Caco-2 (cell line): Measurements from ENCODE around the gene HES7. TPM values are rescaled to one million over a fixed set of nuclear protein-coding genes. Genes with fewer than 3 reads are reported as not detected.

ENCODE experiments used
- BruUV-seq: library from RNA; stranded (reverse); fragments of 400-500 nt; replicated peaks from 2 replicates; lab custom pipeline; 2021; lab: Mats Ljungman, UMichigan
- CTCF ChIA-PET: fragments of 300-600 bp; sonication (Branson Sonifier 250); formaldehyde crosslinking; loops from one replicate; lab custom pipeline; 2022; ENCODE audit warnings: antibody characterized with exemption; lab: Charles Lee
- POLR2A ChIA-PET: fragments of 300-600 bp; sonication (Branson Sonifier 250); formaldehyde crosslinking; loops from one replicate; lab custom pipeline; 2022; ENCODE audit warnings: antibody characterized with exemption; lab: Charles Lee
- DNase-seq, 2 experiments: peaks; one replicate each; pipeline versions ENCODE4 v3.0.0 to v3.0.0-alpha.2; 2020 to 2022
- H3K27me3 ChIP-seq: replicated peaks from 2 replicates; pipeline ENCODE4 v1.6.0; 2011; ENCODE audit warnings: low read length; ENCODE audit not compliant: control insufficient read depth, insufficient read depth
- H3K36me3 ChIP-seq: 2 replicates; pipeline ENCODE4 v1.5.1; 2011; ENCODE audit warnings: low read length; ENCODE audit not compliant: control insufficient read depth, insufficient read depth
- H3K4me1 ChIP-seq: fragments of 250-450 bp; sonication (Bioruptor Pico); 2 replicates; pipeline ENCODE4 v1.5.1; 2020; ENCODE audit warnings: mild to moderate bottlenecking
- H3K4me3 ChIP-seq: 2 replicates; pipeline ENCODE4 v1.5.1; 2011; ENCODE audit warnings: low read depth, mild to moderate bottlenecking, control low read depth, low read length
- H3K9me3 ChIP-seq: fragments of 250-450 bp; sonication (Bioruptor Pico); 2 replicates; pipeline ENCODE4 v1.5.1; 2020; ENCODE audit warnings: mild to moderate bottlenecking, moderate library complexity
- H3K27ac Mint-ChIP-seq: one replicate; pipeline ENCODE4 v1.8.0; 2022; ENCODE audit warnings: mixed read lengths; ENCODE audit not compliant: unreplicated experiment
- H3K27me3 Mint-ChIP-seq: one replicate; pipeline ENCODE4 v1.8.0; 2022; ENCODE audit warnings: mixed read lengths; ENCODE audit not compliant: insufficient read depth, unreplicated experiment
- H3K36me3 Mint-ChIP-seq: one replicate; pipeline ENCODE4 v1.8.0; 2022; ENCODE audit warnings: mild to moderate bottlenecking, mixed read lengths; ENCODE audit not compliant: insufficient read depth, unreplicated experiment
- H3K4me1 Mint-ChIP-seq: one replicate; pipeline ENCODE4 v1.8.0; 2022; ENCODE audit warnings: low read depth, mixed read lengths; ENCODE audit not compliant: unreplicated experiment
- H3K4me3 Mint-ChIP-seq: one replicate; pipeline ENCODE4 v1.8.0; 2022; ENCODE audit warnings: mild to moderate bottlenecking, moderate library complexity, mixed read lengths; ENCODE audit not compliant: unreplicated experiment
- H3K9me3 Mint-ChIP-seq: one replicate; pipeline ENCODE4 v1.8.0; 2022; ENCODE audit warnings: mixed read lengths; ENCODE audit not compliant: unreplicated experiment
- CTCF ChIP-seq, 2 experiments: fragments of 200-600 bp in 1 of 2; IDR thresholded peaks; 1 replicate in 1 of 2; 2 replicates in 1 of 2; pipeline versions ENCODE4 v1.5.1 to v1.8.0; 2011 to 2022; ENCODE audit warnings: antibody characterized with exemption in 1 of 2, control low read depth in 1 of 2, inconsistent platforms in 1 of 2, low read depth in 1 of 2, low read length in 1 of 2, mild to moderate bottlenecking in 1 of 2, moderate library complexity in 1 of 2; ENCODE audit not compliant: insufficient read depth in 1 of 2, severe bottlenecking in 1 of 2, unreplicated experiment in 1 of 2
- intact Hi-C: fragments of 100-400 bp; cut with micrococcal nuclease; formaldehyde crosslinking; loops from one replicate; pipeline ENCODE4 v1.10.0; 2022; ENCODE audit not compliant: unreplicated experiment
- total RNA-seq: library from RNA; stranded (reverse); gene quantifications from 2 replicates; pipeline ENCODE4 v1.2.3, GENCODE V29; 2022

The HES7 gene
- total RNA-seq, 1 experiment from 2014 or later: not detected

- Histone ChIP-seq H3K36me3 (no peaks in the 10 kb centered on the region), H3K4me1 (no peaks in the 10 kb centered on the region), H3K9me3 (no peaks in the 10 kb centered on the region), H3K4me3 (no peak overlapping the region), H3K27me3 (no peaks in the 10 kb centered on the region)
- Mint-ChIP-seq H3K4me1 (no peaks in the 10 kb centered on the region), H3K27ac (no peak overlapping the region), H3K9me3 (no peaks in the 10 kb centered on the region), H3K4me3 (no peak overlapping the region), H3K27me3 (no peaks in the 10 kb centered on the region), H3K36me3 (no peaks in the 10 kb centered on the region)
- intact Hi-C loops: no loop called here
- ChIA-PET CTCF (no interaction called here), POLR2A (no interaction called here)
- DNase-seq: no peak
- no peak for TF ChIP-seq CTCF (IDR thresholded peaks at IDR 0.05; ENCODE audit: insufficient read depth in 1 of 2, low read depth in 1 of 2, low read length in 1 of 2, severe bottlenecking in 1 of 2, unreplicated experiment in 1 of 2)
- no TSS peak for BruUV-seq
Observed at GRCh38 chr17:8095361-8095760, 28.5 kb downstream of the HES7 start.

GRCh38 chr17:8091033-8091687 lies 32.7 kb downstream of the HES7 start:
- H3K4me1 ChIP-seq: no peaks in the 10 kb centered on the region
- no peaks in the 10 kb centered on the region for H3K27me3 ChIP-seq
- no peak for TF ChIP-seq CTCF (IDR thresholded peaks at IDR 0.05; ENCODE audit: insufficient read depth in 1 of 2, low read depth in 1 of 2, low read length in 1 of 2, severe bottlenecking in 1 of 2, unreplicated experiment in 1 of 2)
- H3K36me3 Mint-ChIP-seq: no peaks in the 10 kb centered on the region
- ChIA-PET POLR2A (no interaction called here), CTCF (no interaction called here)
- H3K9me3 Mint-ChIP-seq: no peaks in the 10 kb centered on the region
- H3K4me3 ChIP-seq: no peak overlapping the region
- no TSS peak for BruUV-seq
- H3K9me3 ChIP-seq: no peaks in the 10 kb centered on the region
- intact Hi-C loops: no loop called here
- DNase-seq: no peak
- H3K27me3 Mint-ChIP-seq: peaks cover 9% of the 10 kb centered on the region
- no peak overlapping the region for H3K27ac Mint-ChIP-seq
- no peaks in the 10 kb centered on the region for H3K36me3 ChIP-seq
- no peaks in the 10 kb centered on the region for H3K4me1 Mint-ChIP-seq
- no peak overlapping the region for H3K4me3 Mint-ChIP-seq

- H3K36me3 ChIP-seq: no peaks in the 10 kb centered on the region
- DNase-seq: no peak
- H3K4me1 ChIP-seq: no peaks in the 10 kb centered on the region
- Mint-ChIP-seq H3K4me1 (no peaks in the 10 kb centered on the region), H3K27ac (no peak overlapping the region), H3K27me3 (peaks cover 9% of the 10 kb centered on the region), H3K4me3 (no peak overlapping the region), H3K36me3 (no peaks in the 10 kb centered on the region), H3K9me3 (no peaks in the 10 kb centered on the region)
- H3K9me3 ChIP-seq: no peaks in the 10 kb centered on the region
- intact Hi-C loops: no loop called here
- no peaks in the 10 kb centered on the region for H3K27me3 ChIP-seq
- ChIA-PET POLR2A (no interaction called here), CTCF (no interaction called here)
- no TSS peak for BruUV-seq
- no peak overlapping the region for H3K4me3 ChIP-seq
- TF ChIP-seq CTCF (IDR thresholded peaks at IDR 0.05; ENCODE audit: insufficient read depth in 1 of 2, low read depth in 1 of 2, low read length in 1 of 2, severe bottlenecking in 1 of 2, unreplicated experiment in 1 of 2): no peak
Observed at GRCh38 chr17:8089728-8090127, 34.2 kb downstream of the HES7 start.
